K562 (cell line): ENCODE data around the gene NPDC1. TPM values are rescaled to one million over a fixed set of nuclear protein-coding genes. Genes with fewer than 3 reads are reported as not detected.

Experiments
- ATF7 ChIP-seq: fragments of 450-650 bp; IDR thresholded peaks from 2 replicates; pipeline ENCODE4 v1.7.1; 2014; ENCODE audit warnings: mild to moderate bottlenecking, moderate library complexity
- ETV6 ChIP-seq, 3 experiments: fragments of 150-350 bp in 1 of 3; sonication (generic) in 1 of 3; formaldehyde crosslinking in 1 of 3; IDR thresholded peaks; 2 replicates each; pipeline versions ENCODE4 v1.6.1 to v1.8.0; 2014 to 2022; ENCODE audit warnings: borderline replicate concordance in 2 of 3, low read depth in 2 of 3, antibody characterized with exemption in 1 of 3, low read length in 1 of 3, mild to moderate bottlenecking in 1 of 3, missing genetic modification reagents in 1 of 3
- GABPA ChIP-seq: fragments of 200-800 bp; sonication (Bioruptor generic); conservative IDR thresholded peaks from 2 replicates; pipeline ENCODE4 v1.6.1; 2016; ENCODE audit warnings: low read depth, missing genetic modification characterization, missing compliant biosample characterization
- HDAC8 ChIP-seq: fragments of 450-650 bp; IDR thresholded peaks from 2 replicates; pipeline ENCODE4 v1.6.1; 2016; ENCODE audit warnings: mild to moderate bottlenecking, missing genetic modification characterization, moderate library complexity, missing compliant biosample characterization
- HMGN3 ChIP-seq: IDR thresholded peaks from 2 replicates; pipeline ENCODE4 v1.6.1; 2011; ENCODE audit warnings: borderline replicate concordance, low read depth, mild to moderate bottlenecking, mixed read lengths, low read length; ENCODE audit not compliant: insufficient read length; ENCODE audit errors: extremely low read depth
- MCM3 ChIP-seq: fragments of 450-650 bp; IDR thresholded peaks from 2 replicates; pipeline ENCODE4 v1.6.1; 2016
- NCOA4 ChIP-seq: fragments of 450-650 bp; IDR thresholded peaks from 2 replicates; pipeline ENCODE4 v1.6.1; 2018; ENCODE audit warnings: mild to moderate bottlenecking; ENCODE audit not compliant: partially characterized antibody
- NR1H2 ChIP-seq: sonication (generic); formaldehyde crosslinking; IDR thresholded peaks from 2 replicates; pipeline ENCODE4 v1.4.0; 2020; ENCODE audit warnings: mild to moderate bottlenecking, missing genetic modification reagents
- RNF219 ChIP-seq: fragments of 250-450 bp; sonication (Bioruptor Pico); IDR thresholded peaks from 2 replicates; pipeline ENCODE4 v1.5.0; 2022; ENCODE audit warnings: mild to moderate bottlenecking
- TRIM24 ChIP-seq, 2 experiments: fragments of 450-650 bp; IDR thresholded peaks; 2 replicates each; pipeline ENCODE4 v1.6.1; 2016
- ZBTB40 ChIP-seq, 2 experiments: fragments of 450-650 bp in 1 of 2; sonication (generic) in 1 of 2; formaldehyde crosslinking in 1 of 2; IDR thresholded peaks; 2 replicates each; pipeline versions ENCODE4 v1.7.1 to v1.9.0; 2016 to 2022; ENCODE audit warnings: inconsistent platforms in 1 of 2, mild to moderate bottlenecking in 1 of 2, missing genetic modification reagents in 1 of 2
- ZFP30 ChIP-seq: fragments of 250-450 bp; sonication (Bioruptor Pico); IDR thresholded peaks from 2 replicates; pipeline ENCODE4 v1.8.0; 2022; ENCODE audit warnings: moderate library complexity, mild to moderate bottlenecking, inconsistent platforms, borderline replicate concordance
- ZNF57 ChIP-seq: fragments of 450-650 bp; formaldehyde crosslinking; IDR thresholded peaks from 2 replicates; pipeline ENCODE4 v1.4.0; 2020; ENCODE audit warnings: mild to moderate bottlenecking, moderate library complexity
- ZNF584 ChIP-seq: fragments of 200-800 bp; sonication (Bioruptor generic); IDR thresholded peaks from 2 replicates; pipeline ENCODE4 v1.6.1; 2016; ENCODE audit warnings: low read depth, mild to moderate bottlenecking, missing genetic modification characterization, missing compliant biosample characterization
- ZNF696 ChIP-seq: fragments of 250-450 bp; sonication (Bioruptor Pico); conservative IDR thresholded peaks from 2 replicates; pipeline ENCODE4 v1.4.0; 2020; ENCODE audit warnings: mild to moderate bottlenecking, moderate library complexity
- polyA plus RNA-seq, 8 experiments: library from polyadenylated mRNA; depleted of rRNA in 4 of 8; stranded (reverse) in 5 of 8; unstranded in 3 of 8; fragments of >200 nt; fragmentation: Nextera tagmentation in 2 of 8; fragmentation: Illumina TruSeq in 1 of 8; extraction: Ambion mirVana in 2 of 8; extraction: Trizol in 1 of 8; gene quantifications; 2 replicates each; pipeline versions ENCODE4 v1.2.1 to v1.2.3, GENCODE V29; 2011 to 2014; ENCODE audit warnings: inconsistent platforms in 1 of 8, missing spikeins in 1 of 8
- total RNA-seq, 7 experiments: library from RNA; depleted of rRNA in 6 of 7; stranded (reverse); fragments of >200 nt in 6 of 7; fragmentation: Illumina TruSeq in 2 of 7; extraction: Trizol in 2 of 7; gene quantifications; 2 replicates each; pipeline versions ENCODE4 v1.2.1 to v1.2.3, GENCODE V29; 2011 to 2021; ENCODE audit warnings: low replicate concordance in 1 of 7

The NPDC1 gene
- total and polyA plus RNA-seq, 9 of the 15 experiments (the other 6 are each of a cell fraction or from before 2014, with no cell fraction given): 0.06 to 2.1 (median 0.53) TPM; not detected in 3

- no peak for TF ChIP-seq ZBTB40 (IDR thresholded peaks at IDR 0.05)
- no peak for TF ChIP-seq ZBTB40 (CRISPR knock-in tag; IDR thresholded peaks at IDR 0.05)
- no peak for TF ChIP-seq ZNF57
- no peak; the same call in none of the 2 replicates for TF ChIP-seq GABPA
- TF ChIP-seq HDAC8 (tag): no peak
- TF ChIP-seq NCOA4: no peak
- no peak for TF ChIP-seq HMGN3
- no peak for TF ChIP-seq ZNF696 (CRISPR knock-in tag)
- TF ChIP-seq ZFP30 (CRISPR knock-in tag): no peak
- no peak; the same call in 1 of the 2 replicates for TF ChIP-seq NR1H2
- no peak for TF ChIP-seq ETV6 (IDR thresholded peaks at IDR 0.05; ENCODE audit: borderline replicate concordance in 1 of 2, low read depth in 2 of 2, low read length in 1 of 2)
- TF ChIP-seq ETV6 (CRISPR knock-in tag; IDR thresholded peaks at IDR 0.05; ENCODE audit: borderline replicate concordance): no peak
- TF ChIP-seq RNF219 (CRISPR knock-in tag): no peak
- TF ChIP-seq ZNF584 (CRISPR knock-in tag): no peak
- TF ChIP-seq MCM3: no peak
- peak; percentile 33; the same call in 1 of the 2 replicates for TF ChIP-seq ATF7
- TF ChIP-seq TRIM24 (IDR thresholded peaks at IDR 0.05): no peak
These were observed 24.9 kb upstream of the NPDC1 start (continued) for GRCh38 chr9:137070906-137071275.
